ENCODE measurements around the gene EYS. TPM values are rescaled to one million over a fixed set of nuclear protein-coding genes. Genes with fewer than 3 reads are reported as not detected.

Gene EYS
- total RNA-seq, 1 donor from 2014 or later, result 0.08 TPM

DNA sequence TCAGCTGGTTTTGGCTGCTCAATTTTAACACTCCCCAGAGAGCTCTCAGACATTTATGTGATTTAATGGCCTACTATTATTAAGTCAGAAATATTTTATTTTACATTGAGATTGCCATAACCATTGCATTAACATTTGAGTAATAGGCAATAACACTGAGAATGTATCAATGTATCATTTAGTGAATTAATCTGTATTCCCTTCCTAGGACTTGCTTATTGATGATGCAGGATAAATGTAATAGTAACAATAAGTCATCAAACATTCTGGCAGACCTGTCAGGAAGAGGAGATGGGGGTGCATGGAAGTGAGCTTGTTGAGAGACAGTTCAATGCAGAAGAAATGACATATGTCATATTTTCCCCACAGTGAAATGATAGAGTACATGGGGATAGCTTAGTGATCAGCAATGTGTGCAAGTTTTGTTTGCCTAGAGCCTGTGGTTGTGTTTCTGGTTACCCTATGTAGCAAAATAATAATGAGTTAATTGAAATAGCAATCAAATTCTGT, 458.9 kb downstream of the EYS start:
- Histone ChIP-seq H3K27me3 (ENCODE audit: low read depth) (no peaks in the 10 kb centered on the region), H3K9me3 (replicated peaks) (no peaks in the 10 kb centered on the region), H3K36me3 (no peaks in the 10 kb centered on the region), H3K4me1 (no peaks in the 10 kb centered on the region), H3K4me3 (no peak overlapping the region), H3K27ac (replicated peaks) (no peak overlapping the region)
- intact Hi-C loops (cut with micrococcal nuclease), result no loop called here
- no peak for DNase-seq
- TF ChIP-seq CTCF (IDR thresholded peaks at IDR 0.05; ENCODE audit: borderline replicate concordance), result no peak

- TF ChIP-seq CTCF (IDR thresholded peaks at IDR 0.05; ENCODE audit: borderline replicate concordance), result no peak
- Histone ChIP-seq H3K27me3 (ENCODE audit: low read depth) (no peaks in the 10 kb centered on the region), H3K9me3 (replicated peaks) (peaks cover 14% of the 10 kb centered on the region), H3K27ac (replicated peaks) (no peak overlapping the region), H3K4me3 (no peak overlapping the region), H3K4me1 (no peaks in the 10 kb centered on the region), H3K36me3 (no peaks in the 10 kb centered on the region)
- intact Hi-C loops (cut with micrococcal nuclease), result no loop called here
- no peak for DNase-seq
These were observed 475.4 kb downstream of the EYS start for GRCh38 chr6:65231616-65232015.

- H3K36me3 ChIP-seq, result no peaks in the 10 kb centered on the region
- H3K9me3 ChIP-seq (replicated peaks), result peaks cover 16% of the 10 kb centered on the region
- no peaks in the 10 kb centered on the region for H3K27me3 ChIP-seq (ENCODE audit: low read depth)
- DNase-seq, result no peak
- no peak overlapping the region for H3K27ac ChIP-seq (replicated peaks)
- H3K4me3 ChIP-seq, result no peak overlapping the region
- H3K4me1 ChIP-seq, result no peaks in the 10 kb centered on the region
- intact Hi-C loops (cut with micrococcal nuclease), result no loop called here
- TF ChIP-seq CTCF (IDR thresholded peaks at IDR 0.05; ENCODE audit: borderline replicate concordance), result no peak
These were observed 477.2 kb downstream of the EYS start for GRCh38 chr6:65229825-65230224.

DNA sequence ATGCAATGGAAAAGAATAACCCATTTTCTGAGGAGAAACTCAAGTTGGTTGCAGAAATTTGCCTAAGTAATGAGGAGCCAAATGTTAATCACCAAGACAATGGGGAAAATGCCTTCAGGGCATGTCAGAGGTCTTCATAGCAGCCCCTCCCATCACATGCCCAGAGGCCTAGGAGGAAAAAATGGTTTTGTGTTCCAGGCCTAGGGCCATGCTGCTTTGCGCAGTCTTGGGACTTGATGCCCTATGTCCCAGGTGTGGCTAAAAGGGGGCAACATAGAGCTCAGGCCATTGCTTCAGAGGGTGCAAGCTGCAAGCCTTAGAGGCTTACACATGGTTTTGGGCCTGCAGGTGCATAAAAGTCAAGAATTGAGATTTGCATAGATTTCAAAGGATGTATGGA, 485.9 kb downstream of the EYS start:
- H3K9me3 ChIP-seq (replicated peaks), result peaks cover 13% of the 10 kb centered on the region
- H3K27ac ChIP-seq (replicated peaks), result no peak overlapping the region
- TF ChIP-seq CTCF (IDR thresholded peaks at IDR 0.05; ENCODE audit: borderline replicate concordance), result no peak
- intact Hi-C loops (cut with micrococcal nuclease), result no loop called here
- no peaks in the 10 kb centered on the region for H3K36me3 ChIP-seq
- no peak for DNase-seq
- no peak overlapping the region for H3K4me3 ChIP-seq
- H3K27me3 ChIP-seq (ENCODE audit: low read depth), result no peaks in the 10 kb centered on the region
- no peaks in the 10 kb centered on the region for H3K4me1 ChIP-seq

- no peak for DNase-seq
- no peak for TF ChIP-seq CTCF (IDR thresholded peaks at IDR 0.05; ENCODE audit: borderline replicate concordance)
- Histone ChIP-seq H3K27ac (replicated peaks) (no peak overlapping the region), H3K9me3 (replicated peaks) (peaks cover 44% of the 10 kb centered on the region), H3K4me1 (no peaks in the 10 kb centered on the region), H3K4me3 (no peak overlapping the region), H3K27me3 (ENCODE audit: low read depth) (no peaks in the 10 kb centered on the region), H3K36me3 (no peaks in the 10 kb centered on the region)
- intact Hi-C loops (cut with micrococcal nuclease), result no loop called here
These were observed 504.3 kb downstream of the EYS start for GRCh38 chr6:65202738-65203137.

DNA sequence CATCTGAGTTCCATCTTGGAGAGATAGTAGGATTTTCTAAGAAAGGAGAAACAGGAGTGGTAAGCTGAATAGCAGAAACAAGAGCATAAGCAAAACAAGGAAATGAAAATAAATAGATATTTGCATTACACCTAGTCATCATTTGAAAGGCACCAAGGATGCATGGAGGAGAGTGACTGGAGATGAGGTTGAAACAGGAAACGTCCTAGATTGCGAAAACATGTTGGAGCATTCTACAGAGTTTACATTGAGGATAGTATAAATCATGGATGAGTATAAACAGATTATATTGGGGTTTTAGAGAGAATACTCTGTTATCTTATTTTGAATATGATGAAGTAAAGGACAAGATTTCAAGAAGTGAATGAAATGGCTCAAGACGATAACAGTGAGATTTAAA, 507.3 kb downstream of the EYS start:
- Histone ChIP-seq H3K27me3 (ENCODE audit: low read depth) (no peaks in the 10 kb centered on the region), H3K9me3 (replicated peaks) (peaks cover 24% of the 10 kb centered on the region)
- DNase-seq, result no peak

More for the DNA sequence above, 507.3 kb downstream of the EYS start:
- no peaks in the 10 kb centered on the region for H3K36me3 ChIP-seq
- intact Hi-C loops (cut with micrococcal nuclease), result no loop called here
- no peak overlapping the region for H3K27ac ChIP-seq (replicated peaks)
- no peak for TF ChIP-seq CTCF (IDR thresholded peaks at IDR 0.05; ENCODE audit: borderline replicate concordance)
- H3K4me3 ChIP-seq, result no peak overlapping the region
- H3K4me1 ChIP-seq, result no peaks in the 10 kb centered on the region

Data from left ventricle myocardium inferior (tissue), 1 donor.